ENCODE results near the gene CACFD1. TPM values are rescaled to one million over a fixed set of nuclear protein-coding genes. Genes with fewer than 3 reads are reported as not detected.

The CACFD1 gene
- total and polyA plus RNA-seq, 2 of the 13 experiments (the other 11 are each of a cell fraction or from before 2014, with no cell fraction given): 13.8 to 14.6 TPM

GRCh38 chr9:133491656-133491925 lies 31.8 kb downstream of the CACFD1 start:
- intact Hi-C loops (cut with micrococcal nuclease; ENCODE audit: unreplicated experiment): no loop called here
- no peak overlapping the region for H2AFZ ChIP-seq (ENCODE audit: low read length)
- H3K27ac ChIP-seq (ENCODE audit: extremely low read length, insufficient read depth, low read length): no peak overlapping the region
- FAIRE-seq (no peak), DNase-seq (ENCODE audit: low spot score) (no peak), ATAC-seq (no peak)
- BruUV-seq (replicated peaks): no TSS peak
- no peak overlapping the region for H3K4me2 ChIP-seq (ENCODE audit: low read depth, low read length)
- ChIA-PET CTCF (ENCODE audit: low intra/inter-chr PET ratio, low total read pairs) (no interaction called here), POLR2A (no interaction called here)
- 60% methylated on average over 5 of the region's 8 CpGs for whole genome bisulfite sequencing (ENCODE audit: low lambda C conversion rate)
- no peak overlapping the region for H3K4me3 ChIP-seq (replicated peaks in 1 of 3; ENCODE audit: insufficient read depth in 1 of 3, low read depth in 2 of 3, low read length in 3 of 3)
- no peak for TF ChIP-seq ZFY (CRISPR knock-in tag; IDR thresholded peaks at IDR 0.05)
- TF ChIP-seq GPN1 (CRISPR knock-in tag; IDR thresholded peaks at IDR 0.05; ENCODE audit: borderline replicate concordance): no peak
- TF ChIP-seq ZSCAN9 (CRISPR knock-in tag; IDR thresholded peaks at IDR 0.05; ENCODE audit: borderline replicate concordance): no peak
- TF ChIP-seq MYNN (CRISPR knock-in tag; IDR thresholded peaks at IDR 0.05; ENCODE audit: low read depth): no peak
- no peak for TF ChIP-seq GRHL1 (CRISPR knock-in tag; conservative IDR thresholded peaks at IDR 0.05)
- TF ChIP-seq ZFP41 (CRISPR knock-in tag; IDR thresholded peaks at IDR 0.05; ENCODE audit: borderline replicate concordance): no peak
- H3K27me3 ChIP-seq (ENCODE audit: control insufficient read depth in 1 of 2, insufficient read depth in 2 of 2, low read length in 2 of 2): peaks cover 14 to 74% of the 10 kb centered on the region in 2 experiments
- H3K4me1 ChIP-seq (ENCODE audit: insufficient read depth, low read length): peaks cover 79% of the 10 kb centered on the region
- H3K9me3 ChIP-seq (ENCODE audit: low read length): no peaks in the 10 kb centered on the region
- H3K9ac ChIP-seq (ENCODE audit: insufficient read depth, low read depth, low read length): no peak overlapping the region
- no peaks in the 10 kb centered on the region for H3K36me3 ChIP-seq (replicated peaks in 1 of 2; ENCODE audit: control insufficient read depth in 1 of 2, insufficient read depth in 2 of 2, low read length in 2 of 2)
- in situ Hi-C loops (cut with HindIII; ENCODE audit: extremely low pct_ligation_motif_present, low pct_unique_long_range_greater_than_20kb): no loop called here
- no peaks in the 10 kb centered on the region for H3K79me2 ChIP-seq (ENCODE audit: insufficient read depth, low read length)
- no peaks in the 10 kb centered on the region for H4K20me1 ChIP-seq (ENCODE audit: insufficient read depth, low read length)

Measured in HepG2 (cell line).